Heart right ventricle (tissue), 16 donors: ENCODE measurements around the gene GMDS. TPM values are rescaled to one million over a fixed set of nuclear protein-coding genes. Genes with fewer than 3 reads are reported as not detected.

Experiments
- ATAC-seq, 8 donors: fragments of 200-7000 bp; cut with Tn5 transposase; one replicate each; pipeline ENCODE4 v1.9.1; 2020; ENCODE audit warnings: mild to moderate bottlenecking in 8 of 8, moderate library complexity in 8 of 8, moderate number of reproducible peaks in 1 of 8
- DNase-seq, 2 donors: peaks; one replicate each; pipeline ENCODE4 v3.0.0-alpha.2; 2020
- H3K27ac ChIP-seq, 10 donors: fragments of 200-600 bp; sonication (generic) in 2 of 10; one replicate each; pipeline versions ENCODE4 v1.5.0 to v1.8.0; 2020 to 2022; ENCODE audit warnings: mild to moderate bottlenecking in 3 of 10
- H3K27me3 ChIP-seq, 7 donors: fragments of 200-600 bp; one replicate each; pipeline ENCODE4 v1.8.0; 2021 to 2022; ENCODE audit warnings: mild to moderate bottlenecking in 2 of 7
- H3K36me3 ChIP-seq, 9 donors: fragments of 200-600 bp; sonication (generic) in 1 of 9; one replicate each; pipeline versions ENCODE4 v1.5.0 to v1.8.0; 2020 to 2022; ENCODE audit warnings: mild to moderate bottlenecking in 2 of 9
- H3K4me1 ChIP-seq, 9 donors: fragments of 200-600 bp; sonication (generic) in 1 of 9; one replicate each; pipeline versions ENCODE4 v1.5.0 to v1.8.0; 2020 to 2022; ENCODE audit warnings: mild to moderate bottlenecking in 4 of 9
- H3K4me3 ChIP-seq, 10 donors: fragments of 200-600 bp; sonication (generic) in 2 of 10; one replicate each; pipeline versions ENCODE4 v1.5.0 to v1.8.0; 2020 to 2022; ENCODE audit warnings: mild to moderate bottlenecking in 7 of 10, moderate library complexity in 2 of 10
- H3K9me3 ChIP-seq, 11 donors: fragments of 200-600 bp in 10 of 11; sonication (generic) in 2 of 11; one replicate each; pipeline versions ENCODE4 v1.5.0 to v1.8.0; 2013 to 2022; ENCODE audit warnings: mild to moderate bottlenecking in 2 of 11, control low read depth in 1 of 11, moderate library complexity in 1 of 11
- CTCF ChIP-seq, 9 donors: fragments of 200-600 bp; sonication (generic) in 2 of 9; IDR thresholded peaks; one replicate each; pipeline versions ENCODE4 v1.5.0 to v1.8.0; 2021 to 2022; ENCODE audit warnings: antibody characterized with exemption in 9 of 9, mild to moderate bottlenecking in 5 of 9, moderate library complexity in 1 of 9
- WGBS, 2 donors: extraction: QIAGEN DNeasy Blood & Tissue Kit; methylation state at CpG; one replicate each; pipeline ENCODE4 v1.1.7; 2013; ENCODE audit warnings: inconsistent platforms in 1 of 2; 5-methylcytosine and 5-hydroxymethylcytosine counted together
- intact Hi-C, 10 donors: fragments of 100-400 bp; cut with DNase I; formaldehyde crosslinking; loops; one replicate each; pipeline versions ENCODE4 v1.11.1 to v1.14.2; 2022
- polyA plus RNA-seq, 2 donors: library from polyadenylated mRNA; stranded (reverse); fragments of 200-250 nt; gene quantifications; one replicate each; pipeline ENCODE4 v1.2.3, GENCODE V29; 2013
- total RNA-seq, 10 donors: library from RNA; stranded (reverse); fragmentation: NEBNext Ultra II Directional in 3 of 10; extraction: Animal tissue kit (Norgen Biotek cat#: 25700) in 3 of 10; gene quantifications; one replicate each; pipeline versions ENCODE4 v1.2.1 to v1.2.4, GENCODE V29; 2021 to 2023
- donor health status: Arrhythmogenic right ventricular cardiomyopathy.
- donor health status: ischemic (EF 13 %, LVEDD 7.1; RV severe dilation, severe dysfunction).
- donor health status: healthy with polysubstance abuse.
- donor health status: DM: no; HTN: yes; CAD: no.
- donor health status: DM: no; HTN: no; CAD: no.
- donor health status: ischemic (EF 25% LVEDD 6.9; RV normal size, moderate dysfunction).
- donor health status: ischemic (EF 25% LVEDD 5.7; RV mildly dilated, moderate dysfunction).
- donor health status: healthy.
- donor health status: DM: yes; HTN: yes; CAD: no.
- donor health status: Ischemic cardiomyopathy.
- donor health status: ischemic (EF 35%, LVEDD 5.7; RV mildly dilated, moderate dysfunction).
- donor health status: nonischemic (EF 11% LVEDD 7.7; RV severe dilation, severe dysfunction).
- donor health status: DM: yes; HTN: yes; CAD: no.
- donor health status: PGD.
- donor health status: ischemic (EF 29% LVEDD 5.4; RV normal size, mild dysfunction).
- donor health status: nonischemic (EF 23%, LVEDD 6.1; RV moderate dilation, normal function).

Gene GMDS
- total and polyA plus RNA-seq, 12 donors: 5.0 to 10.6 (median 6.9) TPM

DNA sequence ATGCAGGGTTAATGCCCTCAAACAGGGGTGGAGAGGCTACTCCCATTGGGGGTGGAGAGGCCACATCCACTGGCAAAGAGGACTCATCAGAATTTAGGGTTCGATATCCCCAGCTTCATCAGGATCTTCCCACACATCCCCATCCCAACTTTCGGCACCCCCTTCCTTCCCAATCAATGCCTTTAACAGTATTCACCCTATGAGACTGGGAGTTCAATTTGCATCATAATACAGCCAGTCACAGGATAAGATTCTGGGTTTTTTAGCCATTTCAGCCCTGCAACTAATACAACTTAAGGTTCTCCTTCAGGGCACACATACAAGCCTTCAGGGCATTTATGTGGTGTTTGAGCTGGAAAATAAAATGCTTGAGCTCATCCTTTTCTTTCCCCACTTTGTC, 80.9 kb downstream of the GMDS start:
- Histone ChIP-seq H3K36me3 (no peaks in the 10 kb centered on the region), H3K27me3 (no peaks in the 10 kb centered on the region), H3K4me3 (no peak overlapping the region), H3K4me1 (peaks cover 0 to 20% (median 9%) of the 10 kb centered on the region in 9 donors), H3K9me3 (no peaks in the 10 kb centered on the region), H3K27ac (no peak overlapping the region)
- TF ChIP-seq CTCF (IDR thresholded peaks at IDR 0.05): no peak
- 96 to 100% methylated on average over 2 of the region's 2 CpGs for WGBS, 2 donors
- DNase-seq: no peak
- ATAC-seq: no peak
- intact Hi-C loops: loop anchor here in 2 of 10 donors (5.0 kb wide), 1 partner anchor 37 kb away; no protein-coding TSS in a partner anchor

- H3K27ac ChIP-seq: peak overlapping the region in 2 of 10 donors; percentile 28 to 48
- intact Hi-C loops: loop anchor here in 2 of 10 donors (5.0 kb wide), 1 partner anchor 35 kb away; no protein-coding TSS in a partner anchor
- peak in 1 of 8 donors; percentile 31 for ATAC-seq
- 72 to 78% methylated on average over 1 of the region's 1 CpG for WGBS, 2 donors
- no peaks in the 10 kb centered on the region for H3K27me3 ChIP-seq
- no peaks in the 10 kb centered on the region for H3K9me3 ChIP-seq
- H3K36me3 ChIP-seq: no peaks in the 10 kb centered on the region
- H3K4me3 ChIP-seq: no peak overlapping the region
- peaks cover 0 to 27% (median 9%) of the 10 kb centered on the region in 9 donors for H3K4me1 ChIP-seq
- DNase-seq: no peak
- TF ChIP-seq CTCF (IDR thresholded peaks at IDR 0.05): no peak
These were observed 83.3 kb downstream of the GMDS start for GRCh38 chr6:2162079-2162445.

DNA sequence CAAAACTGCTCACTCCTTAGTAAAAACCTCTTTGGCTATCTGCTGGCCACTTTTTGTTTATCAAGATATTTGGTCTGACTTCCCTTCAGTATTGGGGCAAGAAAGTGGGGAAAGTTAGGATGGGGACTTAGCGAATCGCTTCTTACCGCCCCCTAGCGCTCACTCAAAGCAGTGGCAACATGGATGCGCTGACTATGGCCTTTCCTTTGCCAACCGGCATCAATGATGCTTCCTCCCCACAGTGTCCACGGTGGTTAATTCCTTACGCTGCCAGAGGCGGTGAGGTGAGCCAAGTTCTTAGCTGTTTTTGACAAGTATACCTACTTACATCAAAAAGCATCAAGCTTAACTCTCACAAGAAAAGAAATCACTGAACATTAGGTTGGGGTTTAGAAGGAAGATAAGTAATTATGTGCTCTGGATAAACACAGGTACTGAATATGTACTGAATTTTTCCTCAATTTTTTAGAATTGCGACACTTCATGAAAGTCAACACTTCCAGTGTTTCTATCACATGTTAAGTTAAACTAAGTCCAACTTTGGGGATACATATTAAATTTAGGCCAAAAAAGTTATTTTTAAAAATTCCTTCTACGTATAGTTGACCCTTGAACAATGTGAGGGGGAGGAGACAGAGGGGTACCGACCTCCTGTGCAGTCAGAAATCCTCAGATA, 86.7 kb downstream of the GMDS start:
- intact Hi-C loops: no loop called here
- TF ChIP-seq CTCF (IDR thresholded peaks at IDR 0.05): peak in 7 of 9 donors; percentile 22 to 46 (median 36)
- H3K27me3 ChIP-seq: no peaks in the 10 kb centered on the region
- DNase-seq (no peak), ATAC-seq (no peak)
- H3K27ac ChIP-seq: no peak overlapping the region
- no peak overlapping the region for H3K4me3 ChIP-seq
- H3K36me3 ChIP-seq: no peaks in the 10 kb centered on the region
- 61% methylated on average over 12 of the region's 12 CpGs for WGBS, 2 donors
- no peaks in the 10 kb centered on the region for H3K9me3 ChIP-seq
- H3K4me1 ChIP-seq: peaks cover 0 to 29% (median 9%) of the 10 kb centered on the region in 9 donors

DNA sequence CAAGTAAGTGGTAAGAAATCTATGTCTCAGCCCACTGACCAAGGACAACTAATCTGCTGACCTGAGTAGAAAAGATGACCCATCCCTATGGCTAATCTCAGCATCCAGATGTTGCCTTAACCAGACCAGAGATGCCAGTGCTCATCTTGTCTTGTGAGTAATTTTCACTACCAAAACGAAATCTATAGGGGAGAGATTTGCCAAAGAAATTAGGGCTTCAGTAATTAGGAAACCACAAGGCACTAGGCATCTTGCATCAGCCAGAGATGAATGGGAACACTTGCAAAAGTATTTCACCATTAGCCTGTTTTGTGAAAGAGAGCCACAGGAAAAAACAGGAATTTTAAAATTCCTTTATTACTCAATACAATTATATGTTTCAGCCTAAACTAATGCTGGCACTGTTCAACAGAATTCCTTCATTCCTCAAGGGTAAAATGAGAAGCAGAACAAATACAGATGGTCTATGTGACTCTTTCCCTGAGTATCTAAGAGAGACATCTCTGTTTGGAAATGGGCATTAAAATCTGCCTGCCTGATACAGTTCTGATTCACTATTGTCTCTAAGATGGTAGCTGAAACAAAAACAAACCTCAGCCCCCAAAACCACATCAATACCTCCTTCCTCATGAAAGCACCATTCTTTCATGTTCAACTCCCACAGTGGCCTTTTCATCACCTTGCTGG, 87.8 kb downstream of the GMDS start:
- WGBS, 2 donors: 45 to 49% methylated on average over 1 of the region's 1 CpG
- H3K4me1 ChIP-seq: peaks cover 0 to 23% (median 9%) of the 10 kb centered on the region in 9 donors
- intact Hi-C loops: no loop called here
- DNase-seq (no peak), ATAC-seq (peak in 1 of 8 donors; percentile 59)
- H3K36me3 ChIP-seq: no peaks in the 10 kb centered on the region
- H3K27me3 ChIP-seq: no peaks in the 10 kb centered on the region
- H3K9me3 ChIP-seq: no peaks in the 10 kb centered on the region
- no peak for TF ChIP-seq CTCF (IDR thresholded peaks at IDR 0.05)
- no peak overlapping the region for H3K27ac ChIP-seq
- no peak overlapping the region for H3K4me3 ChIP-seq
